ENCODE results near the gene CACNA1C.

- TF ChIP-seq, protein P1, sequence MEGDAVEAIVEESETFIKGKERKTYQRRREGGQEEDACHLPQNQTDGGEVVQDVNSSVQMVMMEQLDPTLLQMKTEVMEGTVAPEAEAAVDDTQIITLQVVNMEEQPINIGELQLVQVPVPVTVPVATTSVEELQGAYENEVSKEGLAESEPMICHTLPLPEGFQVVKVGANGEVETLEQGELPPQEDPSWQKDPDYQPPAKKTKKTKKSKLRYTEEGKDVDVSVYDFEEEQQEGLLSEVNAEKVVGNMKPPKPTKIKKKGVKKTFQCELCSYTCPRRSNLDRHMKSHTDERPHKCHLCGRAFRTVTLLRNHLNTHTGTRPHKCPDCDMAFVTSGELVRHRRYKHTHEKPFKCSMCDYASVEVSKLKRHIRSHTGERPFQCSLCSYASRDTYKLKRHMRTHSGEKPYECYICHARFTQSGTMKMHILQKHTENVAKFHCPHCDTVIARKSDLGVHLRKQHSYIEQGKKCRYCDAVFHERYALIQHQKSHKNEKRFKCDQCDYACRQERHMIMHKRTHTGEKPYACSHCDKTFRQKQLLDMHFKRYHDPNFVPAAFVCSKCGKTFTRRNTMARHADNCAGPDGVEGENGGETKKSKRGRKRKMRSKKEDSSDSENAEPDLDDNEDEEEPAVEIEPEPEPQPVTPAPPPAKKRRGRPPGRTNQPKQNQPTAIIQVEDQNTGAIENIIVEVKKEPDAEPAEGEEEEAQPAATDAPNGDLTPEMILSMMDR (IDR thresholded peaks at IDR 0.05), result no peak
- no peak for TF ChIP-seq POLR2A (IDR thresholded peaks at IDR 0.05)
Observed at GRCh38 chr12:2101359-2101758, 48.6 kb downstream of the CACNA1C start.
